GM23248 (cell line): ENCODE measurements around the gene EFR3B. TPM values are rescaled to one million over a fixed set of nuclear protein-coding genes. Genes with fewer than 3 reads are reported as not detected.
A peak's percentile ranks its signal among the peaks of the same experiment; 100 is the strongest.

ENCODE experiments used
- DNase-seq: peaks from one replicate; pipeline ENCODE4 v3.0.0-alpha.2; 2015
- H2AFZ ChIP-seq: fragments of 200-600 bp; sonication (generic); 2 replicates; pipeline ENCODE4 v1.6.1; 2016; ENCODE audit warnings: antibody characterized with exemption
- H3F3A ChIP-seq: fragments of 200-600 bp; sonication (generic); 2 replicates; pipeline ENCODE4 v1.6.1; 2016; ENCODE audit warnings: mild to moderate bottlenecking, antibody characterized with exemption, mixed run types; ENCODE audit not compliant: insufficient read depth
- H3K27ac ChIP-seq: fragments of 200-600 bp; sonication (generic); 2 replicates; pipeline ENCODE4 v1.5.1; 2016; ENCODE audit warnings: mild to moderate bottlenecking
- H3K27me3 ChIP-seq: fragments of 200-600 bp; sonication (generic); replicated peaks from 2 replicates; pipeline ENCODE4 v1.6.1; 2016; ENCODE audit warnings: mild to moderate bottlenecking; ENCODE audit not compliant: insufficient read depth
- H3K36me3 ChIP-seq: fragments of 200-600 bp; sonication (generic); 2 replicates; pipeline ENCODE4 v1.6.1; 2016; ENCODE audit warnings: low read depth, mild to moderate bottlenecking
- H3K4me1 ChIP-seq: fragments of 200-600 bp; sonication (generic); 2 replicates; pipeline ENCODE4 v1.6.1; 2016; ENCODE audit warnings: mild to moderate bottlenecking; ENCODE audit not compliant: insufficient read depth
- H3K4me2 ChIP-seq: fragments of 200-600 bp; sonication (generic); one replicate; pipeline ENCODE4 v1.6.1; 2016; ENCODE audit warnings: mild to moderate bottlenecking; ENCODE audit not compliant: unreplicated experiment
- H3K4me3 ChIP-seq: fragments of 200-600 bp; sonication (generic); 2 replicates; pipeline ENCODE4 v1.5.1; 2016; ENCODE audit warnings: mild to moderate bottlenecking
- H3K79me2 ChIP-seq: fragments of 200-600 bp; sonication (generic); 2 replicates; pipeline ENCODE4 v1.6.1; 2016; ENCODE audit warnings: mild to moderate bottlenecking; ENCODE audit not compliant: insufficient read depth
- H3K9ac ChIP-seq: fragments of 200-600 bp; sonication (generic); 2 replicates; pipeline ENCODE4 v1.6.1; 2016; ENCODE audit warnings: mild to moderate bottlenecking
- H3K9me2 ChIP-seq: fragments of 200-600 bp; sonication (generic); 2 replicates; pipeline ENCODE4 v1.6.1; 2016; ENCODE audit warnings: mixed run types, mild to moderate bottlenecking, moderate library complexity; ENCODE audit not compliant: insufficient read depth
- H3K9me3 ChIP-seq: fragments of 200-600 bp; sonication (generic); one replicate; pipeline ENCODE4 v1.6.1; 2017; ENCODE audit warnings: low read depth
- H4K20me1 ChIP-seq: fragments of 200-600 bp; sonication (generic); 2 replicates; pipeline ENCODE4 v1.6.0; 2016; ENCODE audit not compliant: insufficient read depth
- EZH2 ChIP-seq: fragments of 200-600 bp; sonication (generic); IDR thresholded peaks from 2 replicates; pipeline ENCODE4 v1.6.1; 2018; ENCODE audit warnings: antibody characterized with exemption, mild to moderate bottlenecking; ENCODE audit not compliant: insufficient read depth, poor library complexity, severe bottlenecking
- EZH2phosphoT487 ChIP-seq: fragments of 200-600 bp; sonication (generic); IDR thresholded peaks from 2 replicates; pipeline ENCODE4 v1.6.1; 2018; ENCODE audit warnings: antibody characterized with exemption, moderate library complexity, mild to moderate bottlenecking, low read depth; ENCODE audit not compliant: insufficient read depth
- WGBS, 2 experiments: methylation state at CpG; one replicate each; pipeline ENCODE4 v1.1.6; 2015 to 2017; ENCODE audit warnings: low lambda C conversion rate in 2 of 2, low coverage in 1 of 2; ENCODE audit errors: missing lambda C conversion rate in 2 of 2; 5-methylcytosine and 5-hydroxymethylcytosine counted together
- in situ Hi-C: fragments of 300-500 bp; cut with MboI; formaldehyde crosslinking; loops from 2 replicates; pipeline ENCODE4 v1.15.0; 2020
- polyA plus RNA-seq: library from polyadenylated mRNA; unstranded; fragments of >200 nt; fragmentation: Nextera tagmentation; extraction: Ambion mirVana; gene quantifications from 2 replicates; pipeline ENCODE4 v1.2.1, GENCODE V29; 2016
- total RNA-seq: library from RNA; depleted of rRNA; stranded (reverse); fragments of >200 nt; shearing (Covaris generic); gene quantifications from 2 replicates; pipeline ENCODE4 v1.2.3, GENCODE V29; 2014

EFR3B gene
- total and polyA plus RNA-seq, 2 experiments from 2014 or later, result 0.51 to 0.97 TPM

DNA sequence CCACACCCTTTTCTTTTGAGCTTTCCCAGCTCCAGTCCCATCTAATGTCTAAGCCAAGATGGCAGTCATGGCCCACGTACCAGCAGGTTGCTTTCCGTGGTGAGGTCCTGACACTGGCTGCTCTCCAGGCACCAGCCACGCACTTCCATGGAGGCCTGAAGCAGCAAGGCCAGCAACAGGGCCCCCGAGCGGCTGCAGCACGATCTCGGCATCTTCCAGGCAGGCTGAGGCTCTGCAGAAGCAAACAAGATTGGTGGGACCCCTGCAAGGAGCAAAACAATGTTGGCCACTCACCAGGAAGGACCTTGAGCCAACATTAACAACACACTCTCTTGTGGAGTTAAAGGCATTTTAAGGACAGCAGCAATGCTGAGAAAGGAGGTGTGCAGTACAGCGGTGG lies 122.7 kb downstream of the EFR3B start:
- Histone ChIP-seq H3K9ac (no peak overlapping the region), H3K9me3 (no peaks in the 10 kb centered on the region), H3K9me2 (no peaks in the 10 kb centered on the region), H3K4me3 (no peak overlapping the region), H3K4me1 (no peaks in the 10 kb centered on the region), H3K36me3 (no peaks in the 10 kb centered on the region), H3K4me2 (no peak overlapping the region), H2AFZ (no peak overlapping the region), H3K27me3 (peaks cover 50% of the 10 kb centered on the region), H4K20me1 (no peaks in the 10 kb centered on the region), H3K27ac (no peak overlapping the region), H3F3A (no peaks in the 10 kb centered on the region), H3K79me2 (no peaks in the 10 kb centered on the region)
- DNase-seq, result no peak
- in situ Hi-C loops, result no loop called here
- 73 to 79% methylated on average over 8 of the region's 8 CpGs for WGBS, 2 experiments
- TF ChIP-seq EZH2phosphoT487 (no peak), EZH2 (no peak)

DNA sequence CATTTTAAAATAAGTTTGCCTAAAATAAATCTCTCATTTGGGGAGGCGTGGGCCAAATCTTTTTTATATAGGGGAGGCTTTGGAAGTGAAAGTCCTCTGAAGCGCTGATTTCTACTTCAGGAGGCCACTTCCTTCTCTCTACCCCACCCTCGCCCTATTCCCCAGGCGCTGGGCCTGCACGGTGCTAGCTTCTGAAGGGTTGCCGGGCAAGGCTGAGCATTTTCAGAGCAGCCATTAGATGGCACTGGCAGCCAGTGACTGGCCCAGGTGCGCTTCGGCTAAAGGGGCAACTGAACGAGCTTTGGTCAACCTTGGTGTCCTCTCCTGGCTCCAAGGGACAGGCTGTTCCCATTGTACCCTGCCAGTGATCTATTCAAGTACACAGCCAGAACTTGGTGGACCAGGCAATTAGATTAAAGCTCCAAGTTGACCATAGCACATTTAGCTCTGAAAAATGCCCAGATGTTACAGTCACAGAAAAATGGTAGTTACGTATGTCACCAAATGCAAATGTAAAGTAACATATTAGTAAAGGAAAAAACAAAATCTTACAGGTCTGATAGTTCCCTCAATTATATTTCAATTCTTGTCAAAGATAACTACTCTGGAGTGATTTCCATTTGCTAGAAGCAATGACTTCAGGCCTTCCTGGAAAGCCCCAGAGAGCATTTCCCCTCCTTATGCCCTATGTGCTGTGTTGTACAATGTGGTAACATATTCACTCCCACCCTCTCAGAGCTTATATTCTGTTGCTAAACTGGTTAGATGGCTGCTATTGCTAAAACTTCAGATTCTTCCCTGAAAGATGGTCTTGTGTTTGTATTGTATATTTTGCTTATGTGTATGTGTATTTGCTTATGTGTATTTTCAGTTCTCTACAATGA lies 124.4 kb downstream of the EFR3B start:
- no peak overlapping the region for H2AFZ ChIP-seq
- H3K4me2 ChIP-seq, result no peak overlapping the region
- no peaks in the 10 kb centered on the region for H3F3A ChIP-seq
- no peaks in the 10 kb centered on the region for H3K4me1 ChIP-seq
- no peak for DNase-seq
- H3K27me3 ChIP-seq, result peaks cover 65% of the 10 kb centered on the region
- in situ Hi-C loops, result no loop called here
- 72 to 74% methylated on average over 10 of the region's 10 CpGs for WGBS, 2 experiments
- H3K79me2 ChIP-seq, result no peaks in the 10 kb centered on the region
- H3K27ac ChIP-seq, result no peak overlapping the region
- no peaks in the 10 kb centered on the region for H3K9me3 ChIP-seq
- no peak overlapping the region for H3K9ac ChIP-seq
- H3K9me2 ChIP-seq, result no peaks in the 10 kb centered on the region
- no peak overlapping the region for H3K4me3 ChIP-seq
- no peaks in the 10 kb centered on the region for H3K36me3 ChIP-seq
- no peak for TF ChIP-seq EZH2
- TF ChIP-seq EZH2phosphoT487, result no peak
- H4K20me1 ChIP-seq, result no peaks in the 10 kb centered on the region

DNA sequence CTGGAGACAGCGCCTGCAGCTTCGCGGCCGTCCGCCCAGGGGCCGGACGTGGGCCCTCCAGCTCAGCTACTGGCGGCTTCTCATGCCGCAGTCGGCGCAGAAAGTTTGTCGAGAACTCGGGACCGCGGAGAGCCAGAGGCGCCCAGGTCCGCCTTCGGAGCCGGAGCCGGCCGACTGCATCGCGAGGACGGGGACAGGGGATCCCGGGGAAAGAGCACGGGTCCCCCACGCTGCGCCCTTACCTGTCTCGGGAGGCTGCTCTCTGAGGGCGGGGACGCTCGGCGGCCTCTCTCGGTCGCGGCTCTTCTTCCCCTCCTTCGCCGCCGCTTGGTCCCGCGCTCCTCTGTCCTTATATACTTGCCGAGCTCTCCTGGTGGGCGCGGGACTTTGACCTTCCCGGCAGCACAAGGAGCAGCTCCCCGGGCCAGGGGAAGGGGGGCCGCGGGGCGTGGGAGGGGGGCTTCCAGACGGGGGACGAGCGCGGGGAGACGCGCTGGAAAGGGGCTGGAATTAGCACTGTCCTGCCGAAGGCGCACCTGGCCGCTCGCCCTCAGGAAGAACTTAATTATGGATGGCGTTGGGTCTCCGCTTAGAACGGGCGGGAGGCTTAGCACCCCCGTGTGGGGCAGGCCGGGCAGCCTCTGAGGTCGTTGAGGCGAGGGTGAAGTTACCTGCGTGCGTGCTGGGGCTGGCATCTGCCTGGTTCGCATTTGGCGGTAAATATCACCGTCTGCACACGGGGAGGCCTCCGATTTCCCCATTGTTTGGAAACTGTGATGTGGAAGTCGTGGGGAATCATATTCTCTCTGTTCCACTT lies 126.6 kb downstream of the EFR3B start, which contains the start of gene POMC:
TSS of gene POMC (minus strand) at position 325 of the 817 bp plus-strand sequence. CDS start 3,808 bp downstream, outside the sequence.
- H3K4me3 ChIP-seq, result peak within 1 kb of the TSS; percentile 61
- no peak within 1 kb of the TSS for H3K9ac ChIP-seq
- no peaks in the 10 kb centered on the region for H3F3A ChIP-seq
- WGBS, 2 experiments, result 6 to 8% methylated on average over 52 to 55 of the region's 75 CpGs
- no peak within 1 kb of the TSS for H3K27ac ChIP-seq
- peak within 1 kb of the TSS; percentile 59 for H2AFZ ChIP-seq
- H3K79me2 ChIP-seq, result no peaks in the 10 kb centered on the region
- no peaks in the 10 kb centered on the region for H3K9me2 ChIP-seq
- H3K9me3 ChIP-seq, result no peaks in the 10 kb centered on the region
- TF ChIP-seq EZH2phosphoT487 (0 out of 2 replicates have a peak, but pooled peaks have one; percentile 0), EZH2 (peak; percentile 47)
- in situ Hi-C loops, result no loop called here
- peak; percentile 69 for DNase-seq
- no peaks in the 10 kb centered on the region for H3K36me3 ChIP-seq
- H4K20me1 ChIP-seq, result no peaks in the 10 kb centered on the region
- peak within 1 kb of the TSS; percentile 70 for H3K4me2 ChIP-seq
- no peaks in the 10 kb centered on the region for H3K4me1 ChIP-seq
- peaks cover 74% of the 10 kb centered on the region for H3K27me3 ChIP-seq

DNA sequence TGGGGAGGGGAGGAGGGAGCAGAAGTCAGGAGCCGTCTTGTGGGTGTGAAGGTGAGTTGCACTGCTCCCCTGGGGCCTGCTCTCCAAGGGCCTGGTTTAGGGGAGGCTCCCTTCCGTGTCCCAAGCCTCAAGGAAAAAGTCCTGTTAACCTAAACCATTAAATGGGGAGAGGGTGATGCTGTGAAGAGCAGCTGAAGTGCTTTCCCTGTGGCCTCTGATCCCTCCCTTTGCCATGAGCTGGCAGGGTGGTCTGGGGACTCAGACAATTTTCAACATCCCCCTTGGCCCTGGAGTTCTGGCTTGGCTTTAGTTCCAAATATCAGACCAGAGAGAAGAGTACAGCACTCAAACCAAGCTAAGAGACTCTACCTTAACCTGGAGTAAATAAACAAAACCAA lies 127.2 kb downstream of the EFR3B start:
- Histone ChIP-seq H3K4me3 (no peak overlapping the region), H3K9me3 (no peaks in the 10 kb centered on the region), H3K9ac (no peak overlapping the region), H3K79me2 (no peaks in the 10 kb centered on the region), H3K4me2 (no peak overlapping the region), H3K36me3 (no peaks in the 10 kb centered on the region), H3K27me3 (peaks cover 74% of the 10 kb centered on the region), H3K9me2 (no peaks in the 10 kb centered on the region), H3K4me1 (no peaks in the 10 kb centered on the region), H3K27ac (no peak overlapping the region), H2AFZ (no peak overlapping the region), H4K20me1 (no peaks in the 10 kb centered on the region), H3F3A (no peaks in the 10 kb centered on the region)
- no peak for DNase-seq
- TF ChIP-seq EZH2phosphoT487 (0 out of 2 replicates have a peak, but pooled peaks have one; percentile 10), EZH2 (no peak)
- WGBS, 2 experiments, result 6 to 36% methylated on average over 2 of the region's 2 CpGs
- in situ Hi-C loops, result no loop called here
